SH-SY5Y (cell line): Measurements from ENCODE around the gene LPCAT1.

Experiments used
- GATA2 ChIP-seq: IDR thresholded peaks from 2 replicates; pipeline ENCODE4 v1.6.1; 2011; ENCODE audit warnings: mild to moderate bottlenecking, low read depth, low read length
- GATA3 ChIP-seq: IDR thresholded peaks from 2 replicates; pipeline ENCODE4 v1.6.1; 2011; ENCODE audit warnings: low read depth, mild to moderate bottlenecking, low read length, moderate library complexity

Gene LPCAT1

DNA sequence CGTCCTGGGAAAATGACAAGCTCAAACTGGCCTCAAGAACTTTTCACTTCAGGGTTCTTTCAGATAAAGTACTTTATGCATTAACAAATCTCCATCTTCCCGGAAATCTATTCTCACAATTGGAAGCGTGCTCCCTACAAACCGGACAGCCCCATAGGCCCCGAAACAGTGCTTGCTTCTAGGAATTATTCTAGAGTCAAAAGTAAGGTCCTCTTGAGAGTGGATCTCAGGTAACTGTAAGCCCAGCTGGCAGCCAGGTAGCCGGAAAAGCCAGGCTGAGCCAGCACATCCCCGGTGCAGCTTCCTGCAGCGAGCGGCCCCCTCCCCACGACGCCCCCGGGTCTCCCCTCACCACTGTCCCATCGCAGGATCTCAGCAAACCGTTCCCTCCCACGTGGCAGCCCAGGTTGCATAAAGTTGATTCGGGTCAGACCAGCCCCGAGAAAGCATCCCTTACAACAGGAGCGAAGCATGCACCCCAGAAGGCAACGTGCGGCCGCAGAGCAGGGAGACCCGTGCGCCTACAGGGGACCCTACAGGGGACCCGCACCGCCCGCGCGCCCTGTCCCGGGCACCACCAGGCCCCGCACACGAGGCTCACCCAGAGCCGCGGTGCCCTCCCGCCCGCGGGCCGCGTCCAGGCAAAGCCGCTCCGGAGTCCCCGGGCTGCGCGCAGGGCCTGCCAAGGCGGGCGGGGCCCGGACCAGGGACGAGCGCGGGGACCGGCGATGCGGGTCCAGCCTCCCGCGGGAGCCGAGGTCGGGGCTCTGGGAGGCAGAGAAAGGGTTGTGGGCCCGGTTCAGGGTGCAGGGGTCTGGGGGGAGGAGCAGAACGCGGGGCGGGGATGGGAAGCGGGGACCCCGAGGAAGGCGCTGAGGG, 920 bp downstream of the LPCAT1 start:
- TF ChIP-seq GATA3 (no peak), GATA2 (no peak)

DNA sequence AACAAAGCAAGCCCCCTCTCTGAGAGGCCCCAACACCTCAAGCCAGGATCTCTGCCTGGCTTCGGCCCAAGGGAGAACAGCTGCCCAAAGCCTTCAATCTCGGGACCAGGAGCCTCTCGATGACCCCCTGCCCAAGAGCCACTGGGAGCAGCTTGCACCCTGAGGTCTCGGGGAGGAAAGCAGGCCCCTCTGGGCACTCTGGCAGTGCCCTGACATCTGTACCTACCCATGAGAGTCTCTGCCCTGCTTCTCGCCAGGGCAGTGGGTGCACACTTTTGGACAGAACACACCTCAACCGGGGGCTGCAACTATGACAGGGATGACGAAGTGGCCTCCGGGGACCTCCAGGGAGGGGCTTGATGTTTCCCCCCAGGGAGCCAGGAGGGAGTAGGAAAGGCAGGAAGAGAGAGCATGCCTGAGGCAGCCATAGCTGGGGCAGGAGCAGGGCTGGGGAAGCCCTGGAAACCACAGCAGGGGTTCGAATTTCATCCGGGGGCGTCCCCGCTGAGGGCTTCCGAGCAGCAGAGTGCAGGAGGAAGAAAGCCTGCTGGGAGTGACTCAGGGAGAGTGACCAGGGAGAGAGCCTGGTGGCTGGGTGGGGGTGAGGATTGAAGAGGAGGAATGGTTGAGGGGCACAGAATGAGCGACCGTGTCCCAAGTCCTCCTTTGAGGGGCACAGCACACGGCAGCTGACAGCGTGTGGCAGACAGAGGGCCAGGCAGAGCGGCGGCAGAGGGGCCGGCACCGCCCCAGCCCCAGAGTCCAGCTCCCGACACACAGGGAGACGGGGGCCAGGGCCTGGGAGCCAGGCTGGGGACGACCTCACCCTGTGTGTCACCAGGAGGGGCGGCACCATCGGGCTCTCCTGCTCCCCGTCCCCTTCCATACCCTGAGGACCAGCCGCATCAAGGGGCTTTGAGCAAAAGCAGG, 1.8 kb downstream of the LPCAT1 start:
- no peak for TF ChIP-seq GATA2
- no peak for TF ChIP-seq GATA3

DNA sequence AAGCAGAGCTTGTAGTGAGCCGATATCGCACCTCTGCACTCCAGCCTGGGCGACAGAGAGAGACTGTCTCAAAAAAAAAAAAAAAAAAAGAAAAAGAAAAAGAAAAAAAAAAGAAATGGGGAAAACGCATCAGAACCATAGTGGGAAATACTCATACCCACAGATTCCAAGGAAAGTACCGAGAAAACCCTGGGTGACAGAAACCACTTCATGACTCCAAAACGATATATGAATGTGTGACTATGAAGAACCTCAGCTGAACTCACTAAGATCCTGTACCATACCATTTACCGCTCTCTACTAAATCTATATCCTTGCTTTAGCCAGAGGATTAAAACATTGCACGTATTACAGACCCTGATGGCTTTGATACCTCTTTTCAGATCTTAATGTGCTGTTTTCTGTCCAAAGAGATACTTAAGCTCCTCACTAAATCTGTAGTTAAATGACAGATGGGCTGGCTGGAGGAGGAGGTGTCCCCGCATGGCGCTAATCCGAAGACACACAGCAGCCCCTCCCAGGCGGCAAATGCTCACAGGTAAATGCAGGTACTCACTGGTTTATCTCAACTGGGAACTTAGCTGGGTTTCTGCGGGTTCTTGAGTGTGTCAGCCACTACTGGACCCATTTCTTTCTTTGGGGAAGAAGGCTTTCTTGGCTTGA, 2.8 kb downstream of the LPCAT1 start:
- TF ChIP-seq GATA3 (no peak), GATA2 (no peak)

GRCh38 chr5:1519631-1520210, 4.0 kb downstream of the LPCAT1 start:
- TF ChIP-seq GATA3 = no peak
- TF ChIP-seq GATA2 = no peak

DNA sequence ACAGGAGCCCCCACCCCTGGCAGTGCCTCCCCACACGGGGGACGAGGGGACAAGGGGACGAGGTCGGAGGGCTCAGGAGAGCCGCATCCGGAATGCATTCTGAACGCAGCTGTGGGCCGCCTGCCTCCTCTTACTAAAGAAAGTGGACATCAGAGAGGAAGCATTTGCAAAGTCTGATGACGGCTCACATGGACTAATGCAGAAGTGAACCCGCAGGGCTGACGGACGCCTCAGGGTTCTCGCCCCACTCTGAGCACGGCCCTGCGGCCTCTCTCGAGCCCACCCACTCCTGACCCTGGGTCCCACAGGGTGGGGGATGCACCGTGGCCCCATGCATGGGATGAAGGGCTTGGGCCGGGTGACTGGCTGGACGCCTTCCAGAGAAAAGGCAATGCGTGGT, 5.9 kb downstream of the LPCAT1 start:
- TF ChIP-seq GATA2 = no peak

GRCh38 chr5:1516615-1517601, 6.9 kb downstream of the LPCAT1 start:
- TF ChIP-seq GATA3 (no peak), GATA2 (no peak)

GRCh38 chr5:1515921-1516571, 7.7 kb downstream of the LPCAT1 start:
- TF ChIP-seq GATA2 = no peak
- TF ChIP-seq GATA3 = no peak

GRCh38 chr5:1515311-1515920, 8.3 kb downstream of the LPCAT1 start:
- TF ChIP-seq GATA3 = no peak
- TF ChIP-seq GATA2 = no peak

GRCh38 chr5:1514027-1514818, 9.5 kb downstream of the LPCAT1 start:
- no peak for TF ChIP-seq GATA2
- no peak for TF ChIP-seq GATA3

- TF ChIP-seq GATA3 = no peak
- no peak for TF ChIP-seq GATA2
Observed at GRCh38 chr5:1513326-1514026, 10.3 kb downstream of the LPCAT1 start.

DNA sequence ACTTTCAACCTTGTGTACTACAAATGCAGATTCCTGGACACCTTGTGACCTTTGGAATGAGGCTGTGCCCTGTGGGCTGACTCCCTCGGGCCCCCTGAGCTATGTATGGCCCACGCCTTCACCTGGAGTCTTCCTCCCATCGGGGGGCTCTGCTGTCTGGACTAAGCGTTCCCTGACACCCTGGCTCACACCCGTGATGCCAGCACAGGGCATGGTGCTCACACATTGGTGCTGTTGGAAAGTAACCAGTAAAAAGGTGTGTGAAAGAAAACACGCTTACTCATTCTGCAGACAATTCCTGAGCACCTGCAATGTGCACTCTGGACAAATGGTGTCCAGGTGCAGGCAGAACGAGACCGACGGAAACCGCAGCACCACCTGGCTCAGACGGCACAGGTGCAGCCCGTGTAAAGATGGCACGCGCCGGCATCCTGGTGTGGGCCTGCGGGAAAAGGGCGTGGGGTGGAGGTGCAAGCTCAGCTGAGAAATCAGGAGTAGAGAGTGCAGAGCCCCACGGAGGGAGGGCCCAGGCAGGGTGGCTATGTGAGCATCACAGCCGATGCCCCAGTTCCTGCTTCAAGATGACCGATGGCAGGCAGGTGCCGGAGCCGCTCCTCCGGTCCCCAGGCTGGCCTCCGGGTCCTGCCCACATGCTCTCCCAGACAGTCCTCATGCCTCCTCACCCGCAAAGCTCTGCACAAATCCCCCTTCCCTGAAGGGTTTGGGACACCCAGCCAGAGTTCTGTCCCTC, 11.0 kb downstream of the LPCAT1 start:
- TF ChIP-seq GATA2 = no peak
- no peak for TF ChIP-seq GATA3
